Fibroblast of skin of left biceps (primary cell): ENCODE results near the gene AGAP2.

Experiments
- DNase-seq, 2 experiments: peaks; one replicate each; pipeline ENCODE4 v3.0.0-alpha.2; 2013; ENCODE audit warnings: low read depth in 2 of 2

Gene AGAP2

GRCh38 chr12:57753756-57754337 is 15.3 kb upstream of the AGAP2 start:
- DNase-seq, result no peak

- no peak for DNase-seq
Observed at GRCh38 chr12:57752668-57753000, 14.1 kb upstream of the AGAP2 start.

DNA sequence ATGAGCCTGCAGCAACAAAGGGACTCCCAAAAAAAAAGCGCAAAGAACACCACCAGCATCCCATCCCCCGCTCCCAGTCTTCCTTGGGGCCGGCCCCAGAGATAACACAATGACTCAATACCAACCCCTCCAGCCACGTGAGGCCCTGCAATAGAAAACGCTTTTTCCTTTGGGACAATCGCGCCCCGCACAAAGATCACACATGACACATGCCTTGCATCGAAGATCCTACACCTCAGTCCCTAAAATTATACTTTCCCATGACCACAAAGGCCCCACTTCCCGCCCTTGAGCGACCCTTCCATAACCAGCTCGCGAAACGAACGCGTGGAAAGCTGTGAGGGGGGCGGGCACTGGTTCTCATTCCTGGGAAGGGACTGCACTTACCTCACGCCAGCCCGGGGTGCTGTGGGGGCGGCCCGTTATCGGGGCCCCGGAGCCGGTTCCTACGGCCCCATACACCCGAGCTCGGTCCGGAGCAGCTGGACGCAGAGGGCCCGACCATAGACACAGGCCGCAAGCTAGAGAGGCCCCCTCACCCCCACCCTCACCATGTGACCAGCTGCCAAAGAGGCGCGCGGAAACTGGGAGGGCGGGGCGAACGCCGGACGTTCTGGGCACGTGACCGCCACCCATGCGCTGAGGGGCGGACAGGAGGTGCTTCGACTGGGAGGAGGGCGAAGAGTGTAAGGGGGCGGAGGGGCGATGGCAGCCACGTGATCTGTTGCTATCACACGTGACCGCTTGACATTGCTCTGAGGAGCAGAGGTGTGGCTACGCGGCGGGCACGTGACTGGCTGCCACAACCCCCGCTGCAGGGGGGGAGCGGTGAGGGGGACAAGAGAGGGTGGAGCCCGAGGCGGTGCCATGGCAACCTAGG is 13.5 kb upstream of the AGAP2 start, which contains the start of gene CDK4:
Gene CDK4 (minus strand): TSS at position 523 of the 880 bp plus-strand sequence. CDS start 593 bp downstream, outside the sequence.
- DNase-seq, result peak; percentile 99

DNA sequence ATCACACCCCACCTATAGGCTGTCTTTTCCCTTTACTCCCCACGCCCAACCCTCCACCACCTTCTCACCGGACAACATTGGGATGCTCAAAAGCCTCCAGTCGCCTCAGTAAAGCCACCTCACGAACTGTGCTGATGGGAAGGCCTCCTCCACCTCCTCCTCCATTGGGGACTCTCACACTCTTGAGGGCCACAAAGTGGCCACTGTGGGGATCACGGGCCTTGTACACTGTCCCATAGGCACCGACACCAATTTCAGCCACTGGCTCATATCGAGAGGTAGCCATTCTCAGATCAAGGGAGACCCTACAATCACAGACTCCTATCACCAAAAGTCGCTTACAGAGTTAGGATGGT is 12.9 kb upstream of the AGAP2 start:
- DNase-seq, result no peak

DNA sequence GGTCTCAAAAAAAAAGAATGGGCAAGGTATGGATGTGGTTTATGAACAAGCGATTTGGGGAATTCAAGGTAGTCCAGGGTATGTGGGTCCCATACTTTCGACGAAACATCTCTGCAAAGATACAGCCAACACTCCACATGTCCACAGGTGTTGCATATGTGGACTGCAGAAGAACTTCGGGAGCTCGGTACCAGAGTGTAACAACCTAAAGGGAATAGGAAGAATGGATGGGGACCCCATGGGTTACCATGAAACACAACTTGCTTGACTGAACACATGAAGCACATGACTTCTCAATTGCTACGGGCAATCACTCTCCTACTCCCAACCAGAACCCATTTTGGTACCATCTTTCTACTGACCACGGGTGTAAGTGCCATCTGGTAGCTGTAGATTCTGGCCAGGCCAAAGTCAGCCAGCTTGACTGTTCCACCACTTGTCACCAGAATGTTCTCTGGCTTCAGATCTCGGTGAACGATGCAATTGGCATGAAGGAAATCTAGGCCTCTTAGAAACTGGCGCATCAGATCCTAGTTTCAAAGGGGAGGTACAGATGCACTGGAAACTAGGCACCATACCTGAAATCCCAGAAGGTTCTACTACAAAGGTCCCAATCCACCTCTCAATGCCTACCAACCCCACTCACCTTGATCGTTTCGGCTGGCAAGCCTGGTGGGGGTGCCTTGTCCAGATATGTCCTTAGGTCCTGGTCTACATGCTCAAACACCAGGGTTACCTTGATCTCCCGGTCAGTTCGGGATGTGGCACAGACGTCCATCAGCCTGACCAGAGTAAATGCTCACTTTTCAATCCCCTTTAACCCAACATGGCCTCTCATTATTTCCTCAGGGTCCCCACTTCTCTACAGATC is 12.3 kb upstream of the AGAP2 start:
- no peak for DNase-seq

DNA sequence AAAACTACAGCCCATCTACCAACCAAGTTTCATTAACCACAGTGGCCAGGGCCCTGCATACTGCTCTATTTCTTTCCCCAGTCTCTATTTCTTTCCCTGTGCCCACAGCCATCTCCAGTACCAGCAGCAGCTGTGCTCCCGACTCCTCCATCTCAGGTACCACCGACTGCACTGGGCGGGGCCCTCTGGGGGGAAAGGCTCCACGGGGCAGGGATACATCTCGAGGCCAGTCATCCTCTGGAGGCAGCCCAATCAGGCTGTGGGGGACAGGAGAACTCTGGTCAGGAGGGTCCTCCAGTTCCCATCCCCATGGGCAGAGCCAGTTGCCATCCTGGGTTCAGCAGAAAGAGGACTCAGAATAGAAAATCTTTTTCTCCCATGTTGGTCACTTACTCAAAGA is 10.5 kb upstream of the AGAP2 start:
- no peak for DNase-seq

DNA sequence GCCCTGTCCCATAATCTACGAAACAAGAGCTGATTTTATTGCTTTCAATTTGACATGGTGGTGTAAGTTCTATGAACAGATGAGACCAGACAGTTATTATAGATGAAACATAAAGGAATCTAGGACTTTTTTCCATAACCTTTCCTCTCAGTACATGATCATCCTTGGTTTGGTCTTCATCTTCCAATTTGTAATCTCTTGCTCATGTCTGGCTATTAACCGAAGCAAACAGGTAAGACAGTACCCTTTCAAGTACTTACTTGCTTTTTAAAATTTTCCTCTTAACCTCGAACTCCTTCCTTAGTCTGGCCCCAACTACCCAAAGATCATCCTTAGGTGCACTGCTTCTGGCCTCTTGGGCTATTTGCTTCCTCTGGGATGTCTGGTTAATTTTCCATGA is 7.5 kb upstream of the AGAP2 start:
- DNase-seq, result no peak

DNA sequence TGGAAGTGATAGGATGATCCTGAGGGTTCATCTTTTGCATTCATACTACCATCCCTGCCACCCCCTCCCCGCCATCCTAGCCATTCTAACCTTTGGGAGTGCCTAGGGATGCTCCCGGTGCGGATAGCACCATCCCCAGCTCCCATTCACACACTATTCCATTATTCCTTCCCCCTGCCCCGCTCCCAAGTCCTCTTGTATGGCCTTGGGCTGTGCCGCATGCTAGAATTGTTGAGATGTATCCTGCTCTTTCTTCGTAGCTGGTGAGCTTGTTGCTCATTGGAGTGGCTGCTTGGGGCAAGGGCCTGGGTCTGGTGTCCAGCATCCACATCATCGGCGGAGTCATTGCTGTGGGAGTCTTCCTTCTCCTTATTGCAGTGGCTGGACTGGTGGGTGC is 6.9 kb upstream of the AGAP2 start:
- no peak for DNase-seq

DNA sequence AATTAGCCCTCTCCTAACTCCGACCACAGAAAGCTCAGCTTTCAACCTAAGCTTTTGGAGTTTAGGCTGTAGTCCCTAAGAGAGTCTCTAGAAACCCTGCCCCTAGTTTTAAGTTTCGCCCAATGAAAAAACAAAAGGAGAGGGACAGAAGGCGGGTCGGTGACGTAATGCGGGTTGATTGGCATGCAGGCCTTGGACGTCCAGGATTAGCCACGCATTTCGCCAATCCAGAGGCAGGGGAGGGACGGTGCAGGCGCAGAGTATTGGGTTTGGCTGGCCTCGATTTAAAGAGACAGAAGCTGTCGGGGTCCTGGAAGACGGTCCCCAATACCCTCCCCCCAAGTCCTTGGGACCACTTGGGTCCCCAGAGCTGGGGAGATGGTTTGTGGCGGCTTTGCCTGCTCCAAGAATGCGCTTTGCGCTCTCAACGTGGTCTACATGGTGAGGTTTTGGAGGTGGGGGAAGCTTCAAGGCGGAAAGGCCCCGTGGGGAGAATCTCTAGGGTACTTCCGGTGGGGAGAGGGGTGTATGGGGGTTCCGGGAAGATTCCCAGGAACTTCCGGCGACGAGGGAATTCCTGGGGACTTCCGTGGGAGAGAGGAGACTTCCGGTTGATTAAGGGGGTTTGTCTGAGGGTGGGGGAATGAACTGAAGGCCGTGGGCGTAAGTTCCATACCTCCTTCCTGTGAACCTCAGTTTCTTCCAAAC is 6.4 kb upstream of the AGAP2 start, which contains the start of gene TSPAN31:
Gene TSPAN31 (plus strand): TSS at position 263 of the 708 bp plus-strand sequence. CDS start 116 bp downstream, at position 379.
- peak; percentile 96 to 97 for DNase-seq

DNA sequence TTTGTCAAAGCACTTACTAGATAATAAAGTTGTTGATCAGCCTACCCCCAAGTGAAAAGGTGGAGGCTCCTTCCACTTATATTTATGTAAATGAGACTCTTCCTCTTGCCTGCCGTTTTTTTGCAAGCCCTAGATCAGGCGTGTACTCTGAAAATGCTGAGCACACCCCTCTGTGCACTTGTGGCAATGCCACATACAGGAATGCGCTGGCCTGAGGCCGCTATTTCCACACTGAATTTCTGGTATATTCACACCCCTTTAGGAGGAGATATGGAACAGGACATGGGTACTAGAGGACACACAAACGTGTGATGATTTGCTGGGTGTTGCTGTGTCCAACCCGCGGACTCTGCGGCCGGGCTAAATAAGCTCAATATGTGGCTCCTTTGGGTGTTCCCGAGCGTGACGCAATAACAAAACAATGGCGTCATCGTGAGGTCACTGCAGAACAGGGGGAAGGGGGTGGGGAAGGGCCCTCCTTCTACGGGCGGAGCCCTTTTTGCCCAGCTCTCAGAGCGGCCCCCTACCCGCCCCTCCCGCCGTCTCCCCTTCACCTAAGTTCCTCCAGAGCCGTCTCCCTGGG is 5.7 kb upstream of the AGAP2 start:
- no peak for DNase-seq

DNA sequence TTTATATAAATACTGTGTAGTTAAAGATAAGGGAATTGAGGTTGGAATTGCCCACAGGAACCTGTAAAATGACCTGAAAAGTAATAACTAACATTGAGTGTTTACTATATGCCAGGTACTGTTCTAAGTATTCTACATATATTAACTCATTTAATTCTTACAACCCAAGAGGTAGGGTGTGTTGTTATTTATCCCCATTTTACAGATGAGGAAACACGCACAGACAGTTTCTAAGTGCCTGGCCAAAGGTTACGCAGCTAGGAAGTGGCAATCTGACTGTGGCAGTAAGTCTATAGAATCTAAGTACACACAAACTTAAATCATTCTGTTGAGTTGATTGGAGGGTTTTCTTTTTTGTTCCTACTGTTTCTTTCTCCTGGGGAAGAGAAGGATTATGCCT is 5.2 kb upstream of the AGAP2 start:
- no peak for DNase-seq

GRCh38 chr12:57741844-57742738 is 3.5 kb upstream of the AGAP2 start:
- DNase-seq, result no peak

GRCh38 chr12:57741413-57741789 is 2.9 kb upstream of the AGAP2 start:
- DNase-seq, result no peak

GRCh38 chr12:57740656-57741412 is 2.3 kb upstream of the AGAP2 start:
- DNase-seq, result no peak

DNA sequence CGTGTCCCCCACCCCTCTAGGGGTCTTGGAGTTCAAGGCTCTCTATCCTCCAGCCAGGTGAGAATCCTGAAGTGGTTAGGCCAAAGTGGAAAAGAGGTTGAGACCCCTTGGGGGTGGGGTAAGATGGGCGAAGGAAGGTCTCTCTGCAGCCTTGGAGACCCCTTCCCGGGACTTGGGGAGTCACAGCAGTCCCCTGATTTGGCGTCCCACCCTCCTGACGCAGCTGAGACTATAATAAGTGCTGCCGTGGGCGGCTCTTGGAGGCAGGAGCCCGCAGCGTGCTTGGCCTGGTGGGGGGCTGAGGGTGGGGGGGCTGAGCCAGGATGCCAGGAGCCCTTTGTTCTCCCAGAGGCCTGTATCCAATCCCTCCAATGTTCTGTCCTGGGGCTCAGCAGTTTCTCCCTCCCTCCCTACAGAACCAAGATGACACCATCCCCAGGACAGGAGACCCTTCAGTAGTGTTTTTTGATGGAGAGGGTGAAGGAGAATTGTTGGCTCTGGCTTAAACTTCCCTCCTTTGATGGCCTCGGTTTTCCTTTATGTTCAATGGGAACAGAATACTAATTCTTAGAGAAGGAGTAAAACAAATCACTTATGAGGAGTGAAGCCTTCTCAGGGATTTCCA is 1.5 kb upstream of the AGAP2 start:
- no peak for DNase-seq

DNA sequence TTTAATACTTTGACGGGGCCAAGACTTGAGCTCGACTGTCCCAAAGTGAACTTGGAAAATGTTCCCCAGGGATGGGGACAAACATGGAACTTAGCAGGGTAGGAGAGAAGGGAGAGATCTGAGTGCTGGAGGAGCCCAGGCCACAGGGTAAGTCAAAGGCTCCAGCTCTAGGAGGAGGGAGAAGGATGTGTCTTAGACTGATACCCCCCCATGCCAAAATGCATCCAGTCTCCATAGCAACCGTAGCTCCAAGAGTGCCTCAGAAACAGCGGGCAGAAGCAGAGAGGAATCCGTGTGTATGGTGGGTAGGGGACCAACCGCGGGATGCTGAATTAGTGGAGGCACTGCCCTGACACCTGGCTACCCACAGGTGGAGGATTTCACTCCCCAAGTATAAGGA is 845 bp upstream of the AGAP2 start:
- no peak for DNase-seq

- no peak for DNase-seq
Observed at GRCh38 chr12:57737467-57738460, 778 bp downstream of the AGAP2 start.
